ENCODE measurements around the gene SPG11. TPM values are rescaled to one million over a fixed set of nuclear protein-coding genes. Genes with fewer than 3 reads are reported as not detected.
A peak's percentile ranks its signal among the peaks of the same experiment; 100 is the strongest.

Gene SPG11
- total and polyA plus RNA-seq, 9 of the 15 experiments (the other 6 are each of a cell fraction or from before 2014, with no cell fraction given): 23.3 to 71.2 (median 45.6) TPM

GRCh38 chr15:44536962-44537734, 126.3 kb downstream of the SPG11 start, which contains the start of gene EIF3J (continued):
- TF ChIP-seq, protein P1, sequence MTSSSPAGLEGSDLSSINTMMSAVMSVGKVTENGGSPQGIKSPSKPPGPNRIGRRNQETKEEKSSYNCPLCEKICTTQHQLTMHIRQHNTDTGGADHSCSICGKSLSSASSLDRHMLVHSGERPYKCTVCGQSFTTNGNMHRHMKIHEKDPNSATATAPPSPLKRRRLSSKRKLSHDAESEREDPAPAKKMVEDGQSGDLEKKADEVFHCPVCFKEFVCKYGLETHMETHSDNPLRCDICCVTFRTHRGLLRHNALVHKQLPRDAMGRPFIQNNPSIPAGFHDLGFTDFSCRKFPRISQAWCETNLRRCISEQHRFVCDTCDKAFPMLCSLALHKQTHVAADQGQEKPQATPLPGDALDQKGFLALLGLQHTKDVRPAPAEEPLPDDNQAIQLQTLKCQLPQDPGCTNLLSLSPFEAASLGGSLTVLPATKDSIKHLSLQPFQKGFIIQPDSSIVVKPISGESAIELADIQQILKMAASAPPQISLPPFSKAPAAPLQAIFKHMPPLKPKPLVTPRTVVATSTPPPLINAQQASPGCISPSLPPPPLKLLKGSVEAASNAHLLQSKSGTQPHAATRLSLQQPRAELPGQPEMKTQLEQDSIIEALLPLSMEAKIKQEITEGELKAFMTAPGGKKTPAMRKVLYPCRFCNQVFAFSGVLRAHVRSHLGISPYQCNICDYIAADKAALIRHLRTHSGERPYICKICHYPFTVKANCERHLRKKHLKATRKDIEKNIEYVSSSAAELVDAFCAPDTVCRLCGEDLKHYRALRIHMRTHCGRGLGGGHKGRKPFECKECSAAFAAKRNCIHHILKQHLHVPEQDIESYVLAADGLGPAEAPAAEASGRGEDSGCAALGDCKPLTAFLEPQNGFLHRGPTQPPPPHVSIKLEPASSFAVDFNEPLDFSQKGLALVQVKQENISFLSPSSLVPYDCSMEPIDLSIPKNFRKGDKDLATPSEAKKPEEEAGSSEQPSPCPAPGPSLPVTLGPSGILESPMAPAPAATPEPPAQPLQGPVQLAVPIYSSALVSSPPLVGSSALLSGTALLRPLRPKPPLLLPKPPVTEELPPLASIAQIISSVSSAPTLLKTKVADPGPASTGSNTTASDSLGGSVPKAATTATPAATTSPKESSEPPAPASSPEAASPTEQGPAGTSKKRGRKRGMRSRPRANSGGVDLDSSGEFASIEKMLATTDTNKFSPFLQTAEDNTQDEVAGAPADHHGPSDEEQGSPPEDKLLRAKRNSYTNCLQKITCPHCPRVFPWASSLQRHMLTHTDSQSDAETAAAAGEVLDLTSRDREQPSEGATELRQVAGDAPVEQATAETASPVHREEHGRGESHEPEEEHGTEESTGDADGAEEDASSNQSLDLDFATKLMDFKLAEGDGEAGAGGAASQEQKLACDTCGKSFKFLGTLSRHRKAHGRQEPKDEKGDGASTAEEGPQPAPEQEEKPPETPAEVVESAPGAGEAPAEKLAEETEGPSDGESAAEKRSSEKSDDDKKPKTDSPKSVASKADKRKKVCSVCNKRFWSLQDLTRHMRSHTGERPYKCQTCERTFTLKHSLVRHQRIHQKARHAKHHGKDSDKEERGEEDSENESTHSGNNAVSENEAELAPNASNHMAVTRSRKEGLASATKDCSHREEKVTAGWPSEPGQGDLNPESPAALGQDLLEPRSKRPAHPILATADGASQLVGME (CRISPR knock-in tag; IDR thresholded peaks at IDR 0.05): no peak
- TF ChIP-seq HES1 (IDR thresholded peaks at IDR 0.05; ENCODE audit: low read depth) (no peak), KLF13 (tag; IDR thresholded peaks at IDR 0.05; ENCODE audit: borderline replicate concordance, low read depth) (0 out of 2 replicates have a peak, but pooled peaks have one; percentile 11), MXD1 (CRISPR knock-in tag; IDR thresholded peaks at IDR 0.05; ENCODE audit: borderline replicate concordance, poor library complexity, severe bottlenecking) (no peak), BHLHE40 (IDR thresholded peaks at IDR 0.05; ENCODE audit: low read length) (peak; percentile 18; the same call in 1 of the 2 replicates), CCNT2 (IDR thresholded peaks at IDR 0.05; ENCODE audit: borderline replicate concordance, extremely low read depth, insufficient read length, low read depth, low read length) (peak; percentile 67), ZNF644 (tag; IDR thresholded peaks at IDR 0.05; ENCODE audit: low read depth) (no peak), HDAC1 (IDR thresholded peaks at IDR 0.05) (no peak; a peak in 1 of 4 replicates), MCM5 (IDR thresholded peaks at IDR 0.05; ENCODE audit: low read depth) (no peak), MIER1 (IDR thresholded peaks at IDR 0.05; ENCODE audit: low read depth) (no peak), PYGO2 (tag; IDR thresholded peaks at IDR 0.05) (no peak), NR0B1 (IDR thresholded peaks at IDR 0.05; ENCODE audit: partially characterized antibody) (no peak), RHOXF2B (CRISPR knock-in tag; conservative IDR thresholded peaks at IDR 0.05) (no peak), GTF2E2 (tag; IDR thresholded peaks at IDR 0.05) (peak; percentile 62; the same call in 1 of the 2 replicates), ZNF668 (CRISPR knock-in tag; IDR thresholded peaks at IDR 0.05) (no peak)

Measured in K562 (cell line).